Activated CD4-positive, alpha-beta T cell treated with anti-CD3 and anti-CD28 coated beads, Interleukin-2, amount 50 U/mL, for 1 hour (primary cell): ENCODE results near the gene SST.
"Not testable (repeated sequence)": the region's sequence is repeated elsewhere in the genome, so short reads cannot be mapped to it uniquely, and the experiment has no call there.

Source experiments
- DNase-seq: peaks from one replicate; pipeline ENCODE4 v3.0.0-alpha.2; 2020

SST gene

GRCh38 chr3:187681756-187682155, 11.6 kb upstream of the SST start:
- not testable (repeated sequence) for DNase-seq

GRCh38 chr3:187679638-187680396, 9.6 kb upstream of the SST start:
- peak; percentile 65 for DNase-seq

- DNase-seq = peak; percentile 8
Measured at GRCh38 chr3:187678726-187679268, 8.6 kb upstream of the SST start.

GRCh38 chr3:187677604-187678003, 7.4 kb upstream of the SST start:
- no peak for DNase-seq

- DNase-seq = no peak
Measured at GRCh38 chr3:187673012-187673411, 2.8 kb upstream of the SST start.

- no peak for DNase-seq
Measured at GRCh38 chr3:187667526-187667925, 2.7 kb downstream of the SST start.

GRCh38 chr3:187665764-187666402, 4.3 kb downstream of the SST start:
- DNase-seq = no peak

GRCh38 chr3:187665010-187665409, 5.2 kb downstream of the SST start:
- DNase-seq = no peak

GRCh38 chr3:187662848-187663409, 7.3 kb downstream of the SST start:
- DNase-seq = no peak

GRCh38 chr3:187661267-187661666, 8.9 kb downstream of the SST start:
- no peak for DNase-seq

- DNase-seq = no peak
Measured at GRCh38 chr3:187651282-187651681, 18.9 kb downstream of the SST start.

GRCh38 chr3:187648177-187648576, 22.0 kb downstream of the SST start:
- no peak for DNase-seq

- no peak for DNase-seq
Measured at GRCh38 chr3:187646906-187647660, 23.1 kb downstream of the SST start.

- not testable (repeated sequence) for DNase-seq
Measured at GRCh38 chr3:187645379-187645778, 24.8 kb downstream of the SST start.

GRCh38 chr3:187642861-187643260, 27.3 kb downstream of the SST start:
- no peak for DNase-seq

- no peak for DNase-seq
Measured at GRCh38 chr3:187641320-187642016, 28.7 kb downstream of the SST start.

- no peak for DNase-seq
Measured at GRCh38 chr3:187640569-187641059, 29.6 kb downstream of the SST start.

- no peak for DNase-seq
Measured at GRCh38 chr3:187639927-187640568, 30.1 kb downstream of the SST start.

GRCh38 chr3:187636528-187636927, 33.7 kb downstream of the SST start:
- DNase-seq = no peak

- DNase-seq = no peak
Measured at GRCh38 chr3:187630404-187630803, 39.8 kb downstream of the SST start.

- DNase-seq = no peak
Measured at GRCh38 chr3:187629711-187630110, 40.5 kb downstream of the SST start.

- no peak for DNase-seq
Measured at GRCh38 chr3:187628169-187628568, 42.0 kb downstream of the SST start.
